HCT116 (cell line): ENCODE measurements around the gene ADARB1.

Source experiments
- EGR1 ChIP-seq: IDR thresholded peaks from 2 replicates; pipeline ENCODE4 v1.6.1; 2012; ENCODE audit warnings: low read depth
- SP1 ChIP-seq: IDR thresholded peaks from 2 replicates; pipeline ENCODE4 v1.6.1; 2012; ENCODE audit warnings: low read depth
- YY1 ChIP-seq: IDR thresholded peaks from 2 replicates; pipeline ENCODE4 v1.6.1; 2011; ENCODE audit warnings: low read length, low read depth, moderate library complexity, mild to moderate bottlenecking; ENCODE audit not compliant: insufficient replicate concordance; ENCODE audit errors: extremely low read depth
- ZFX ChIP-seq: fragments of 450-650 bp; IDR thresholded peaks from 2 replicates; pipeline ENCODE4 v1.6.1; 2017
- TF ChIP-seq, protein P1 (sequence below), 3 experiments: fragments of 200-600 bp in 1 of 3; sonication (generic) in 1 of 3; IDR thresholded peaks in 2 of 3; conservative IDR thresholded peaks in 1 of 3; 2 replicates each; pipeline ENCODE4 v1.5.1; 2012 to 2017; ENCODE audit warnings: low read depth in 2 of 3, low read length in 2 of 3, antibody characterized with exemption in 1 of 3, borderline replicate concordance in 1 of 3, control low read depth in 1 of 3, mild to moderate bottlenecking in 1 of 3, mixed read lengths in 1 of 3, mixed run types in 1 of 3, moderate library complexity in 1 of 3; ENCODE audit not compliant: insufficient read depth in 1 of 3

DNA sequence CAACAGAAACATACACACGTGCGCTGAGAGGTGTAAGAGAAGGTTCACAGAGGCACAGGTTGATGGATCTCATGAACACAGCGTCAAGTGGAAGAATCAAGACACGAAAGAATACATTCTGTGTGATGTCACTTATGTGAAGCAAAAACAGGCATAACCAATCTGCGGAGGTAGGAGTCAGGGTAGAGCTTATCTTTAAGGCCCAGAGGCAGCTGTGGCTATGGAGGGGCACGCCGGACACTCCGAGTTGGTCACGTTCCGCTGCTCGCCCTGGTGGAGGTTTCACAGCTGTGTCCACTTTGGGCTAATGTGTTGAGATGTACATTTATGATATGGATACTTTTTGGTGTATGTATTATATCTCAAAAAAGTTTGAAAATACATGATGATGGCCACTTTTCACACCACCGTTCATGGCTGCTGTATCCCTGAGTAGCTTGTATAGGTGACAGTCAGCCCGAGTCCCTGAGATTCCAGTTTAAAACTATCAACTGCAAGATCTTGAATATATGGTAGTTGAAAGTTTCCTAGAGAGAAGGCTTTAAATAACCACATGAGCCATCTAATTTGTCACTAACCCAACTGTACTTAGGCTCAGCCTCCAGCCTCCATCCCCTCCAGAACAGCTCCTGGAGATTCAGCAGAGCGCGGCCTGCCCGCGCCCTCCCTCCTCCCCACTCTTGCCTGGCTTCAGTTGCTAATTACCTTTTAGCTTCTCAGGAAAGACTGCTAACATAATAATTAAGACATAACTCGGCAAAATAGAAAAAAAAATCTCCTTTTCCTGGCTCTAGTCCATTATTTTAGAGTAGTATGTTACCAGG lies 6.7 kb upstream of the ADARB1 start:
- TF ChIP-seq, protein P1, sequence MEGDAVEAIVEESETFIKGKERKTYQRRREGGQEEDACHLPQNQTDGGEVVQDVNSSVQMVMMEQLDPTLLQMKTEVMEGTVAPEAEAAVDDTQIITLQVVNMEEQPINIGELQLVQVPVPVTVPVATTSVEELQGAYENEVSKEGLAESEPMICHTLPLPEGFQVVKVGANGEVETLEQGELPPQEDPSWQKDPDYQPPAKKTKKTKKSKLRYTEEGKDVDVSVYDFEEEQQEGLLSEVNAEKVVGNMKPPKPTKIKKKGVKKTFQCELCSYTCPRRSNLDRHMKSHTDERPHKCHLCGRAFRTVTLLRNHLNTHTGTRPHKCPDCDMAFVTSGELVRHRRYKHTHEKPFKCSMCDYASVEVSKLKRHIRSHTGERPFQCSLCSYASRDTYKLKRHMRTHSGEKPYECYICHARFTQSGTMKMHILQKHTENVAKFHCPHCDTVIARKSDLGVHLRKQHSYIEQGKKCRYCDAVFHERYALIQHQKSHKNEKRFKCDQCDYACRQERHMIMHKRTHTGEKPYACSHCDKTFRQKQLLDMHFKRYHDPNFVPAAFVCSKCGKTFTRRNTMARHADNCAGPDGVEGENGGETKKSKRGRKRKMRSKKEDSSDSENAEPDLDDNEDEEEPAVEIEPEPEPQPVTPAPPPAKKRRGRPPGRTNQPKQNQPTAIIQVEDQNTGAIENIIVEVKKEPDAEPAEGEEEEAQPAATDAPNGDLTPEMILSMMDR (IDR thresholded peaks at IDR 0.05 in 2 of 3, conservative IDR thresholded peaks at IDR 0.05 in 1 of 3; ENCODE audit: borderline replicate concordance in 1 of 3, insufficient read depth in 1 of 3, low read depth in 2 of 3, low read length in 2 of 3), result no peak
- TF ChIP-seq EGR1 (no peak), SP1 (no peak), ZFX (no peak), YY1 (no peak)
